Type B pancreatic cell (in vitro differentiated cells): Measurements from ENCODE around the gene WFDC11. TPM values are rescaled to one million over a fixed set of nuclear protein-coding genes. Genes with fewer than 3 reads are reported as not detected.
"Not testable (repeated sequence)": the region's sequence is repeated elsewhere in the genome, so short reads cannot be mapped to it uniquely, and the experiment has no call there.

Experiments used
- DNase-seq: peaks from one replicate; pipeline ENCODE4 v3.0.0; 2021; ENCODE audit warnings: mixed read lengths; ENCODE audit not compliant: unreplicated experiment; ENCODE audit errors: extremely low spot score
- H3K27ac Mint-ChIP-seq: 2 replicates; pipeline ENCODE4 v1.8.0; 2021; ENCODE audit warnings: mild to moderate bottlenecking, mixed read lengths
- H3K27me3 Mint-ChIP-seq: 2 replicates; pipeline ENCODE4 v1.8.0; 2021; ENCODE audit warnings: mixed read lengths
- H3K36me3 Mint-ChIP-seq: 2 replicates; pipeline ENCODE4 v1.8.0; 2021; ENCODE audit warnings: mixed read lengths
- H3K4me1 Mint-ChIP-seq: one replicate; pipeline ENCODE4 v1.8.0; 2021; ENCODE audit warnings: mixed read lengths; ENCODE audit not compliant: unreplicated experiment
- H3K4me3 Mint-ChIP-seq: 2 replicates; pipeline ENCODE4 v1.8.0; 2021; ENCODE audit warnings: mild to moderate bottlenecking, mixed read lengths
- H3K9me3 Mint-ChIP-seq: 2 replicates; pipeline ENCODE4 v1.8.0; 2021; ENCODE audit warnings: mixed read lengths
- CTCF ChIP-seq: fragments of 200-600 bp; sonication (generic); conservative IDR thresholded peaks from 2 replicates; pipeline ENCODE4 v1.5.0; 2021; ENCODE audit warnings: antibody characterized with exemption, mild to moderate bottlenecking
- total RNA-seq: library from RNA; stranded (reverse); gene quantifications from 2 replicates; pipeline ENCODE4 v1.2.1, GENCODE V29; 2021; ENCODE audit warnings: low replicate concordance

WFDC11 gene
- total RNA-seq, 1 donor from 2014 or later = not detected

GRCh38 chr20:45647441-45648050 is 22.5 kb downstream of the WFDC11 start:
- TF ChIP-seq CTCF = no peak
- Mint-ChIP-seq H3K36me3 (no peaks in the 10 kb centered on the region), H3K4me3 (no peak overlapping the region), H3K27me3 (peaks cover 1% of the 10 kb centered on the region), H3K9me3 (no peaks in the 10 kb centered on the region), H3K4me1 (no peaks in the 10 kb centered on the region), H3K27ac (no peak overlapping the region)
- DNase-seq = no peak

- Mint-ChIP-seq H3K27me3 (no peaks in the 10 kb centered on the region), H3K4me3 (no peak overlapping the region), H3K36me3 (no peaks in the 10 kb centered on the region), H3K4me1 (no peaks in the 10 kb centered on the region), H3K27ac (no peak overlapping the region), H3K9me3 (no peaks in the 10 kb centered on the region)
- no peak for TF ChIP-seq CTCF
- no peak for DNase-seq
Observed at GRCh38 chr20:45646875-45647274, 23.2 kb downstream of the WFDC11 start.

GRCh38 chr20:45645869-45646268 is 24.2 kb downstream of the WFDC11 start:
- not testable (repeated sequence) for H3K27ac Mint-ChIP-seq, DNase-seq, H3K4me3 Mint-ChIP-seq, H3K27me3 Mint-ChIP-seq, H3K9me3 Mint-ChIP-seq, H3K4me1 Mint-ChIP-seq, H3K36me3 Mint-ChIP-seq

- H3K27me3 Mint-ChIP-seq = peaks cover 20% of the 10 kb centered on the region
- not testable (repeated sequence) for DNase-seq, H3K9me3 Mint-ChIP-seq, H3K36me3 Mint-ChIP-seq, H3K4me1 Mint-ChIP-seq, H3K4me3 Mint-ChIP-seq, H3K27ac Mint-ChIP-seq
Observed at GRCh38 chr20:45641076-45641475, 29.0 kb downstream of the WFDC11 start.

- H3K9me3 Mint-ChIP-seq = no peaks in the 10 kb centered on the region
- DNase-seq = no peak
- H3K27ac Mint-ChIP-seq = no peak overlapping the region
- TF ChIP-seq CTCF = no peak
- no peaks in the 10 kb centered on the region for H3K36me3 Mint-ChIP-seq
- no peak overlapping the region for H3K4me3 Mint-ChIP-seq
- peaks cover 20% of the 10 kb centered on the region for H3K27me3 Mint-ChIP-seq
- no peaks in the 10 kb centered on the region for H3K4me1 Mint-ChIP-seq
Observed at GRCh38 chr20:45639687-45640086, 30.4 kb downstream of the WFDC11 start.

- no peaks in the 10 kb centered on the region for H3K36me3 Mint-ChIP-seq
- no peaks in the 10 kb centered on the region for H3K9me3 Mint-ChIP-seq
- no peak overlapping the region for H3K27ac Mint-ChIP-seq
- peaks cover 35% of the 10 kb centered on the region for H3K27me3 Mint-ChIP-seq
- no peak for DNase-seq
- H3K4me3 Mint-ChIP-seq = no peak overlapping the region
- TF ChIP-seq CTCF = no peak
- H3K4me1 Mint-ChIP-seq = no peaks in the 10 kb centered on the region
Observed at GRCh38 chr20:45636513-45636912, 33.5 kb downstream of the WFDC11 start.

- no peak within 1 kb of the TSS for H3K4me3 Mint-ChIP-seq
- no peak for DNase-seq
- H3K27ac Mint-ChIP-seq = no peak within 1 kb of the TSS
Observed at GRCh38 chr20:45631184-45631583, 38.9 kb downstream of the WFDC11 start, which contains the start of gene WFDC9. Gene WFDC9, minus strand, starts transcription at chr20:45631284. Its CDS starts 21,103 bp downstream, at chr20:45610181.

More at GRCh38 chr20:45631184-45631583, 38.9 kb downstream of the WFDC11 start, which contains the start of gene WFDC9:
- TF ChIP-seq CTCF = no peak
- peaks cover 39% of the 10 kb centered on the region for H3K27me3 Mint-ChIP-seq
- H3K9me3 Mint-ChIP-seq = no peaks in the 10 kb centered on the region
- H3K4me1 Mint-ChIP-seq = no peaks in the 10 kb centered on the region
- H3K36me3 Mint-ChIP-seq = no peaks in the 10 kb centered on the region
